Loucy (cell line): ENCODE results near the gene ARHGAP32.

Experiments
- CTCF ChIP-seq: fragments of 200-600 bp; sonication (generic); conservative IDR thresholded peaks from 2 replicates; pipeline ENCODE4 v1.5.1; 2014; ENCODE audit warnings: mild to moderate bottlenecking, antibody characterized with exemption, low read length
- EZH2phosphoT487 ChIP-seq: fragments of 200-600 bp; IDR thresholded peaks from 2 replicates; pipeline ENCODE4 v1.6.1; 2018; ENCODE audit warnings: antibody characterized with exemption, mild to moderate bottlenecking, moderate library complexity, borderline replicate concordance

- no peak for TF ChIP-seq CTCF
- no peak for TF ChIP-seq EZH2phosphoT487
These were observed 226.6 kb downstream of the ARHGAP32 start for GRCh38 chr11:128965485-128965884.
